HG03457 (cell line): ENCODE measurements around the gene NFKBIL1.
"Not testable (repeated sequence)": the region's sequence is repeated elsewhere in the genome, so short reads cannot be mapped to it uniquely, and the experiment has no call there.

Source experiments
- ATAC-seq: cut with Tn5 transposase; IDR thresholded peaks from one replicate; pipeline ENCODE4 v1.9.1; 2021; ENCODE audit warnings: moderate number of reproducible peaks; ENCODE audit not compliant: unreplicated experiment

The NFKBIL1 gene, protein sequence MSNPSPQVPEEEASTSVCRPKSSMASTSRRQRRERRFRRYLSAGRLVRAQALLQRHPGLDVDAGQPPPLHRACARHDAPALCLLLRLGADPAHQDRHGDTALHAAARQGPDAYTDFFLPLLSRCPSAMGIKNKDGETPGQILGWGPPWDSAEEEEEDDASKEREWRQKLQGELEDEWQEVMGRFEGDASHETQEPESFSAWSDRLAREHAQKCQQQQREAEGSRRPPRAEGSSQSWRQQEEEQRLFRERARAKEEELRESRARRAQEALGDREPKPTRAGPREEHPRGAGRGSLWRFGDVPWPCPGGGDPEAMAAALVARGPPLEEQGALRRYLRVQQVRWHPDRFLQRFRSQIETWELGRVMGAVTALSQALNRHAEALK

GRCh38 chr6:31546958-31547726 lies at the start of gene NFKBIL1:
Gene NFKBIL1, plus strand, starts transcription at chr6:31547608. Its CDS starts 87 bp downstream, at chr6:31547695.
- peak; percentile 39 for ATAC-seq

DNA sequence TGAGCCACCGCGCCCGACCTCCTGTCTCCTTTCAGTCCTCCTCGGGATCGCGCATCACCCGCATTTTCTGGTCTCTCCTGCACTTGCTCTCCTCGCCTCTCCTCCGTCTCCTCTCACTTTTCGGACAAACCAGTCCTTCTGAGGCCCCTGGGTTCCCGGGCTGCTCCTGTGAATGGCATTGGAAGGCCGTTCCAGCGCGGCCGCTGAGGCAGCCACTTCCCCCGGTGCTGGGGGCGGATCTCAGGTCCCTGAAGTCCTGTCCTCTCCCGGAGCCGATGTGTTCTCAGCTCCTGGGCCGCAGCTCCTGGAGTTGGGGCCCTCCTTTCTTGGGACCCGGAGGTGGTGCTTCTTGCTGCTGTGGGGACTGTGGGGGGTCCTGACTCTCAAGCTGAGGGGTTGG lies 48.7 kb upstream of the NFKBIL1 start:
- ATAC-seq: no peak

DNA sequence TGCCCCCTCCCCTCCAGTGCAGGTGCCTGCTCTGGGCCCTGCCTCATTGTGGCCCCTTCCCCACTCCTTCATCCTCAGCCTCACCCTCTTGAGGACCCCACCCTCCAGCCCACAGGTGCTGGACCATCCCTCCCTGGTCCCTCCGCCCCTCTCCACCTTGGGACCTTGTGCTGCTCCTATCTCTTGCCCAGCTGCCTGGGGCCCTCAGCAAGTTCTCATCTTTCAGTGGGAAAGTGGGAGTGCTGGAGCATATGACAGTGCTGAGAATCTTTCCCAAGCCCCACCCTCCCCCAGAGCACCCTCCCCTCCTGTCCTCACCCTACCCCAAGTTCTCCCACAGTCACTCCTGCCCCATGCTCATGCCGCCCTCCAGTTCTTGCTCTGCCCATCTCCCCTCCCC lies 47.8 kb upstream of the NFKBIL1 start:
- not testable (repeated sequence) for ATAC-seq

- ATAC-seq: no peak
These were observed 44.8 kb upstream of the NFKBIL1 start for GRCh38 chr6:31502586-31502985.

DNA sequence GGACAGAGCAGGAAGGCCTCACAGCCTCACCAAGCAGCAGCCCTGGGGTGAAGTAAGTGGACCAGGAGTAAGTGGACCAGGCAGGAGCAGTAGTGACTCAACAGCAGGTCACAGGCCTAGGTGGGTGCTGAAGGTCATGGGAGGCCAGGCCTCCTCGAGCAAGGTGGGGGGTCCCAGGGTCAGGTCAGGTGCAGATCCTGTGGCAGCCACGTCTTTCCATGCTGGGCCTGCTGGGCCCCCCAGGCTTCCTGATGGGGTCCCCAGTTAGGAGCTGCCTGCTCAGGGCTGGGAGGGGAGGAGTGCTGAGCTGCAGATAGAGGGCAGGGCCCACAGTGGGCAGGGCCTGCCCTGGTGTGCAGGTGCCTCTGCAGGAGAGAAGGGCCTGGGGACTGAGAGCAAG lies 38.4 kb upstream of the NFKBIL1 start:
- ATAC-seq: not testable (repeated sequence)

GRCh38 chr6:31510007-31510406 lies 37.4 kb upstream of the NFKBIL1 start:
- ATAC-seq: no peak

GRCh38 chr6:31513456-31514165 lies 33.8 kb upstream of the NFKBIL1 start:
- no peak for ATAC-seq

- no peak for ATAC-seq
These were observed 25.6 kb upstream of the NFKBIL1 start for GRCh38 chr6:31521835-31522234.

- ATAC-seq: no peak
These were observed 21.9 kb upstream of the NFKBIL1 start for GRCh38 chr6:31525553-31525931.

GRCh38 chr6:31525932-31526591 lies 21.3 kb upstream of the NFKBIL1 start:
- no peak for ATAC-seq

DNA sequence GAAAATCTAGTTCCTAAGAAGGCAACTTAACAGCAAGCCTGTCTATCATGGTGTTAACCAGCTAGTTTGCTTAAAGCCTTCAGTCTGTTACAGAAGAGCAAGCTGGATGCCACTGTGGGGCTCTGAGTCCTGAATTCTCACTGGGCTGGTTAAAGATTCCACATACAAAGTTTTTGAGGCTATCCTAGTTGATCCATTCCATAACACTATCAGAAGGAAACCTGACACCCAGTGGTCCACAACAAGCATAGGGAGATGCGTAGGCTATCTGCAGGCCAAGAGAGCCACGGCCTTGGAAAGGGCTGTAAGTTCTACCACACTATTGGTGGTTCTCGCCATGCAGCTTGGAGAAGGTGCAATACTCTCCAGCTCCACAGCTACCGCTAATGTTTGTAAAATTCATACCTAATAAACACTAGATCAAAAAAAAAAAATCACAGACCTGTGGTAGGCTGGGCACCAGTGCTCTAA lies 19.1 kb upstream of the NFKBIL1 start:
- no peak for ATAC-seq

DNA sequence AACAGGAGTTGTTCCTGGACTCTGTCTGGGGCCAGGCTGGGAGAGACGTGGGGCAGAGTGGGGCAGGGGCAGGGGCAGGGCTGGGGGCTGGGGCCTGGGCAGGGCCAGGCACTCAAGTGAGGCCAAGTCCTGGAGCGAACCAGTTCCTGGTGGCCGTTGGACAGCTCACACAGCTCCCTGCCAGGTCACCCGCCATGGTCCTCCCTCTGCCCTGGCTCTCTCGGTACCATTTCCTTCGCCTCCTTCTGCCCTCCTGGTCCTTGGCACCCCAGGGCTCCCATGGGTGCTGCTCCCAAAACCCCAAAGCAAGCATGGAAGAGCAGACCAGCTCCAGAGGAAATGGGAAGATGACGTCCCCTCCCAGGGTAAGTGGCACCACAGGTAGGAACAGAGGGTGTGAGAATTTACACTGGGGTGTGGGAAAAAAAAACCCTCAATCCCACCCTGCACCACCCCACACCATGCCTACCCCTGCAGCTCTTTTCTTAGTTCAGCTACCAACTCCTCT lies 18.5 kb upstream of the NFKBIL1 start, which contains the start of gene MCCD1:
Gene MCCD1 (plus strand): TSS at position 142 of the 508 bp plus-strand sequence. CDS start 53 bp downstream, at position 195.
- ATAC-seq: no peak

GRCh38 chr6:31529329-31530150 lies 17.9 kb upstream of the NFKBIL1 start:
- ATAC-seq: no peak

DNA sequence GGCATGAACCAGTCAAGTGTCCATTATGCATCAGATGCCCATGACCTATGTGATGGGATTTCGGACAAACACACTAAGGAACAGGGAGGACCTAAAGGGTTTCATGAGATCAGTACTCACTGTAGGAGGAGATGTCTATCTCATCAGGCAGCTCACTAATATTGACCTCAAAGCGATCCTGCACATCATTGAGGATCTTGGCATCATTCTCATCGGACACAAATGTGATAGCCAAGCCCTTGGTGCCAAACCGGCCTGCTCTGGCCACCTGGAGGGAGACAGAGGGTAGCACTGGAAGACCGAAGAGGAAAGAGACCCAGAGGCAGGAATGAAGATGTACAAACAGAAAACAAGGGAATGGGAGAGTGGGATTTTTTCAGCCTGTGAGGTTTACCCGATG lies 16.7 kb upstream of the NFKBIL1 start:
- ATAC-seq: no peak

DNA sequence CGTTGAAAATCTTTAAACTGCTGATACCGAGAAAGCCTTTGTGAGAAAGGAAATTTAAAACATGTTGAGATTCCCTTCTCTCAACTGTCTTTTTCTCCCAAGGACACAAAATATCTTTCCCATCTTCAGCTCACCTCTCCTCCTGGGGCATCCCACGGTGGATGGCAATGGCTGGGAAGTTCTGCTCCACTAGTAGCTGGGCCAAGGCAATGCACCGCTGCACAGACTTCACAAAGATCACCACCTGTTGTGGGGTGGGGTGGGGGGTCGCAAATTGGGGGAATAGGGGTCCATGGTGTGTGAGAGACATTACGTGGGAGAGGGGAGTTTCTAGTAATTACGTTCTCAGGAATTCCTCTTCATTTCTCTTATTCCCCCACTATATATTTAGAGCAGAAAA lies 16.2 kb upstream of the NFKBIL1 start:
- no peak for ATAC-seq

DNA sequence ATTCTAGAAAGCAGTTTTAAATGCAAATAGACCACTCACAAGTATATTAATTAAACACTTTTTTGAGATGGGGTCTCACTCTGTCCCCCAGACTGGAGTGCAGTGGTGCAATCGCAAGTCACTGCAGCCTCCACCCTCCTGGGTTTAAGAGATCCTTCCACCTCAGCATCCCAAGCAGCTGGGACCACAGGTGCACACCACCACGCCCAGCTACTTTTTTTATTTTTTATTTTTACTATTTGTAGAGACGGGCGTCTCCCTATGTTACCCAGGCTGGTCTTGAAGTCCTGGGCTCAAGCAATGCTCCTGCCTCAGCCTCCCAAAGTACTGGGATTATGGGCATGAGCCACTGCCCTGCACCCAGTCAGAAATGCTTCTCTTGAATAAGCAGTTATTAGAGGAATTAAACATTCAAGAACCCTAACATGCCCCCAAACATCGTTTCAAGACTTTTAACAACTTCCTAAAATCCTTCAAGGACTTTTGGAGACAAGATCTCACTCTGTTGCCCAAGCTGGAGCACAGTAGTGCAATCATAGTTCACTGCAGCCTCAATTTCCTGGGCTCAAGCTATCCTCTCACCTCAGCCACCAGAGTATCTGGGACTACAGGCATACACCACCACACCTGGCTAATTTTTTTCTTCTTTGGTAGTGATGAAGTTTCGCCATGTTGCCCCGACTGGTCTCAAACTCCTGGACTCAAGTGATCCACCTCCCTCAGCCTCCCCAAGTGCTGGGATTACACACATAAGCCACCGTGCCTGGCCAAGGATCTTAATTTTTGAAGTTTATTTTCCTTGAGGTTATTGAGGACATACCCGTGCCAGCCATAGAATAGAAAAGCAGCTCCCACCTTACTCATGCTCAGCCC lies 15.4 kb upstream of the NFKBIL1 start:
- ATAC-seq: no peak

DNA sequence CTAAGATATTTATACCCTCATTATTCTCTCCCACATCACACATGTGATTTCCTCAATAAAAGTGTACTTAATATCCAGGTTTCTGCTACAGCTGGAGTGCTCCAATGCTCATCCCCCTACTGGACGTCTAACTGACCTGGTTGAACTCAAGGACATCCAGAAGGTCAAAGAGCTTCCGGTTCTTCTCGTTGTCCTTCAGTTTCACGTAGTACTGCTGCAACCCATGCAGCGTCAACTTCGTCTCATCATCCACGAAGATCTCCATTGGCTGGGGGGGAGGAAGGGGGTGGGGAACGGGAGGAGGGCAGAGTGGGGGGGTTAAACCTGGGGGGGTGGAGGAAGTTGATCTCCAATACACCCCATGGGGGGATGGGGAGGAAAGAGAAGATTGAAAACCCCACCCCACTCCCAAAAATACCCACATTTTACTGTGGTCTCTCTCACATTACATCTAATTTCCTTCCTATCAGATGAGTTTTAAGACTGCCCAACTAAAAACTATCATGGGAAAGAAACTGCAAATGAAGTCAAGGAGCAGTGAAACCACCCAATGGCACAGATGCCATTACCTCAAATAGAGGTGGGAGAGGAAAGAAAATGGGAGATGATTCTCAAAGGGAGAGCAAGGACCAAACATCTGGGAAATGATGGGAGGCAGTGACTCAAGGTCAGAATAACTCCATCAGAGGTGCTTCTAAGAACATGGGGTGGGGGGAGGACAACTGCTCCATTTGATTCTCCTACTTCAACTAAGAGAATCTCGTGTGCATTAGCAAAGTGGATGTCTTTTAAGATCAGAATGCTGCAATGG lies 14.6 kb upstream of the NFKBIL1 start:
- no peak for ATAC-seq

GRCh38 chr6:31533455-31533841 lies 14.0 kb upstream of the NFKBIL1 start:
- ATAC-seq: no peak
